Colon (tissue), 2 donors: Measurements from ENCODE around the gene DENND5B.
"Not testable (repeated sequence)": the region's sequence is repeated elsewhere in the genome, so short reads cannot be mapped to it uniquely, and the experiment has no call there.

Experiments
- FAIRE-seq: peaks from 2 replicates; lab custom pipeline; 2012; peaks lifted over from hg19 to GRCh38; lab: Jason Lieb, UNC
- donor health status: control.
- donor health status: control.

Gene DENND5B

GRCh38 chr12:31506515-31507306 lies 84.2 kb downstream of the DENND5B start:
- no peak for FAIRE-seq

GRCh38 chr12:31504625-31505222 lies 86.2 kb downstream of the DENND5B start:
- FAIRE-seq = no peak

GRCh38 chr12:31501014-31501413 lies 89.9 kb downstream of the DENND5B start:
- not testable (repeated sequence) for FAIRE-seq

GRCh38 chr12:31499567-31499966 lies 91.4 kb downstream of the DENND5B start:
- no peak for FAIRE-seq

- FAIRE-seq = no peak
Measured at GRCh38 chr12:31498424-31498823, 92.5 kb downstream of the DENND5B start.

GRCh38 chr12:31496257-31496656 lies 94.7 kb downstream of the DENND5B start:
- no peak for FAIRE-seq

- no peak for FAIRE-seq
Measured at GRCh38 chr12:31494455-31494854, 96.5 kb downstream of the DENND5B start.

GRCh38 chr12:31492599-31493196 lies 98.2 kb downstream of the DENND5B start:
- no peak for FAIRE-seq

GRCh38 chr12:31491841-31492598 lies 98.9 kb downstream of the DENND5B start:
- no peak for FAIRE-seq

GRCh38 chr12:31491241-31491794 lies 99.6 kb downstream of the DENND5B start:
- no peak for FAIRE-seq

GRCh38 chr12:31488737-31489338 lies 102.1 kb downstream of the DENND5B start:
- no peak for FAIRE-seq

- FAIRE-seq = no peak
Measured at GRCh38 chr12:31485571-31485970, 105.4 kb downstream of the DENND5B start.

GRCh38 chr12:31482816-31483215 lies 108.1 kb downstream of the DENND5B start:
- no peak for FAIRE-seq

- FAIRE-seq = no peak
Measured at GRCh38 chr12:31481415-31481814, 109.5 kb downstream of the DENND5B start.

GRCh38 chr12:31479516-31480210 lies 111.3 kb downstream of the DENND5B start:
- no peak for FAIRE-seq

- FAIRE-seq = no peak
Measured at GRCh38 chr12:31478898-31479297, 112.0 kb downstream of the DENND5B start.

- no peak for FAIRE-seq
Measured at GRCh38 chr12:31478425-31478824, 112.5 kb downstream of the DENND5B start.

GRCh38 chr12:31477687-31478086 lies 113.2 kb downstream of the DENND5B start:
- no peak for FAIRE-seq

GRCh38 chr12:31476437-31476836 lies 114.5 kb downstream of the DENND5B start:
- no peak for FAIRE-seq

GRCh38 chr12:31475610-31476009 lies 115.3 kb downstream of the DENND5B start:
- not testable (repeated sequence) for FAIRE-seq

GRCh38 chr12:31474751-31475150 lies 116.2 kb downstream of the DENND5B start:
- FAIRE-seq = no peak
